Subcutaneous adipose tissue (tissue), 4 donors: Measurements from ENCODE around the gene TMEM120B. TPM values are rescaled to one million over a fixed set of nuclear protein-coding genes. Genes with fewer than 3 reads are reported as not detected.

ENCODE experiments used
- CTCF ChIP-seq: fragments of 450-650 bp; IDR thresholded peaks from one replicate; pipeline ENCODE4 v1.5.1; 2016; ENCODE audit warnings: low read depth, mild to moderate bottlenecking, control low read depth, antibody characterized with exemption, moderate library complexity
- total RNA-seq, 4 donors: library from RNA; depleted of rRNA; stranded (reverse); fragments of >200 nt; gene quantifications; one replicate each; pipeline ENCODE4 v1.1.0, GENCODE V29; 2016

TMEM120B gene
- total RNA-seq, 4 donors from 2014 or later: 2.7 to 15.4 (median 3.2) TPM

DNA sequence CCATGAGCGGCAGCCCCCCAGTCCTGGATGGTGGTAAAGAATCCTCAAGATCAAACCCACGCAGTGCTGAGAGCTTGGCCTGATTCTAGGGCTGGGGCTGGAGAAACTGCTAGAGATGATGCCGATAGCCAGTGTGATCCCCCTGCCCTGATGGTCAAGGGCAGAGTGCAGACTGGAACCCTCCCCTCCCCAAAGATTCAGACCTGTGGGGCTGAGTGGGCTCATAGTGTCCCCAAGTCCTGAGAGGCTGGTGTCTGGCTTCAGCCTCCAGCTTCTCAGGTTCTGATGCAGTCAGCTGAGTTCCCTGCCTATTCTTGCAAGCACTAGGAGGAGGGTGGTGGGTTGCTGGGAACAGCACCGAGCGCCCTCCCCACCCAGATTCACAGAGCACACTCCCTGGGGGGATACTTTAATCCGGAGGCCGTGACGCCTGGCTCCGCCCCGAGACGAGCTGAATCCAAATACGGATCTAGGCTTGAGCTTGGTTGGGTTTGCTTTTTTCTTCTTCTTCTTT lies 69.0 kb downstream of the TMEM120B start:
- no peak for TF ChIP-seq CTCF

- TF ChIP-seq CTCF: no peak
These were observed 69.7 kb downstream of the TMEM120B start for GRCh38 chr12:121781998-121782979.

GRCh38 chr12:121783766-121784165 lies 71.2 kb downstream of the TMEM120B start:
- no peak for TF ChIP-seq CTCF

- TF ChIP-seq CTCF: no peak
These were observed 71.9 kb downstream of the TMEM120B start for GRCh38 chr12:121784460-121784859.

- no peak for TF ChIP-seq CTCF
These were observed 73.9 kb downstream of the TMEM120B start for GRCh38 chr12:121786440-121786825.

DNA sequence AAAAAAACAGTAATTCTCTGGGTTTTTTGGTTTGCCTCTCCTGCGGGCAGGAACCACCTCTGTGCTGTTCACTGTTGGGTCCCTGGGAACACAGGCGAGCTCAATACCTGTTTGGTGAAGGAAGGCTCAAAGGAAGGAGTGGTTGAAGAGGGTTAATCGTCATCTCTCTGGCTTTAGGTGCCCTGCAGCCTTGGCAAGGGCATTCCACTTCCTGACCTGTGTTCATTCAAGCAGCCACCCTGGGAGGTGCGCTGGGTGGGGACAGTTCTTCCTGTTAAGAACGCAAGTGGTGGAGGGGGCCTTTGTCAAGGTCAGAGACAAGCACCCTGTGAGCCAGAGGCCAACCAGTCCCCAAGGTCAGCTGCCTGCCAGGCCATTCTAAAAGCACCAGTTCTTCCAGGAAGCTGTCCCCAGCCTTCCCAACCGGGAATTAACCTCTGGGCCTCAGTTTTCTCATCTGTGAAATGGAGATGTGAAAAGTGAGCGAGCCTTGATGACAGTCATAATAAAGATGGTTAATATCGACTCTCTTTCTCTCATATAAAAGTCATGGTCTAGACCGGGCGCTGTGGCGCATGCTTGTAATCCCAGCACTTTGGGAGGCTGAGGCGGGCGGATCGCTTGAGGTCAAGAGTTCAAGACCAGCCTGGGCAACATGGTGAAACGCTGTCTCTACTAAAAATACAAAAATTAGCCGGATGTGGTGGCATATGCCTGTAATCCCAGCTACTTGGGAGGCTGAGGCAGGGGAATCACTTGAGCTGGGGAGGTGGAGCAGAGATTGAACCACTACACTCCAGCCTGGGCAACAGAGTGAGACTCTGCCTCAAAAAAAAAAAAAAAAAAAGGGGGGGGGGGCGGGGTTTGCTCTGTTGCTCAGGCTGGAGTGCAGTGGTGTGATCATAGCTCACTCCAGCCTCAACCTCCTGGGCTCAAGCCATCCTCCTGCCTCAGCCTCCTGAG lies 74.8 kb downstream of the TMEM120B start:
- TF ChIP-seq CTCF: no peak
